GM12865 (cell line): ENCODE measurements around the gene FBXL17.

Experiments
- DNase-seq: peaks from one replicate; pipeline ENCODE4 v3.0.0; 2010; ENCODE audit warnings: low read depth
- H3K4me3 ChIP-seq: 2 replicates; pipeline ENCODE4 v1.5.1; 2011; ENCODE audit warnings: mild to moderate bottlenecking, low read depth, low read length, control low read depth
- TF ChIP-seq, protein P1 (sequence below): IDR thresholded peaks from 2 replicates; pipeline ENCODE4 v1.5.1; 2011; ENCODE audit warnings: low read length, control low read depth, low read depth, inconsistent platforms; ENCODE audit not compliant: insufficient read depth; ENCODE audit errors: missing control alignments

FBXL17 gene

DNA sequence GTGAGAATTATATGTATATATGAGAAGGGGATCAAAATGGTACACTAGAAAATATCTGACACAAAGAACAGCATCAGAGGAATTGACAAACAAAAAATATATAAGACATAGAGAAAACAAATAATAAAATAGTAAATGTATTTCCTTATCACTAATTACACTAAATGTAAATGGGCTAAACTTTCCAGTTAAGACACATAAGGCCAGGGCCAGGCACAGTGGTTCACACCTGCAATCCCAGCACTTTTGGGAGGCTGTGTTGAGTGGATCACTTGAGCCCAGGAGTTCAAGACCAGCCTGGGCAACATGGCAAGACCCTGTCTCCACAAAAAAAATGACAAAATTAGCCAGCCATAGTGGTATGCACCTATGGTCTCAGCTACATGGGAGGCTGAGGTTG lies 8.5 kb downstream of the FBXL17 start:
- DNase-seq: no peak
- no peak overlapping the region for H3K4me3 ChIP-seq
- TF ChIP-seq, protein P1, sequence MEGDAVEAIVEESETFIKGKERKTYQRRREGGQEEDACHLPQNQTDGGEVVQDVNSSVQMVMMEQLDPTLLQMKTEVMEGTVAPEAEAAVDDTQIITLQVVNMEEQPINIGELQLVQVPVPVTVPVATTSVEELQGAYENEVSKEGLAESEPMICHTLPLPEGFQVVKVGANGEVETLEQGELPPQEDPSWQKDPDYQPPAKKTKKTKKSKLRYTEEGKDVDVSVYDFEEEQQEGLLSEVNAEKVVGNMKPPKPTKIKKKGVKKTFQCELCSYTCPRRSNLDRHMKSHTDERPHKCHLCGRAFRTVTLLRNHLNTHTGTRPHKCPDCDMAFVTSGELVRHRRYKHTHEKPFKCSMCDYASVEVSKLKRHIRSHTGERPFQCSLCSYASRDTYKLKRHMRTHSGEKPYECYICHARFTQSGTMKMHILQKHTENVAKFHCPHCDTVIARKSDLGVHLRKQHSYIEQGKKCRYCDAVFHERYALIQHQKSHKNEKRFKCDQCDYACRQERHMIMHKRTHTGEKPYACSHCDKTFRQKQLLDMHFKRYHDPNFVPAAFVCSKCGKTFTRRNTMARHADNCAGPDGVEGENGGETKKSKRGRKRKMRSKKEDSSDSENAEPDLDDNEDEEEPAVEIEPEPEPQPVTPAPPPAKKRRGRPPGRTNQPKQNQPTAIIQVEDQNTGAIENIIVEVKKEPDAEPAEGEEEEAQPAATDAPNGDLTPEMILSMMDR: no peak

- DNase-seq: no peak
- no peak overlapping the region for H3K4me3 ChIP-seq
- TF ChIP-seq, protein P1: no peak
Measured at GRCh38 chr5:108372369-108372768, 9.5 kb downstream of the FBXL17 start.

GRCh38 chr5:108371263-108371662 lies 10.6 kb downstream of the FBXL17 start:
- H3K4me3 ChIP-seq: no peak overlapping the region
- TF ChIP-seq, protein P1: no peak
- DNase-seq: no peak

GRCh38 chr5:108369167-108369566 lies 12.7 kb downstream of the FBXL17 start:
- H3K4me3 ChIP-seq: no peak overlapping the region
- TF ChIP-seq, protein P1: no peak

DNA sequence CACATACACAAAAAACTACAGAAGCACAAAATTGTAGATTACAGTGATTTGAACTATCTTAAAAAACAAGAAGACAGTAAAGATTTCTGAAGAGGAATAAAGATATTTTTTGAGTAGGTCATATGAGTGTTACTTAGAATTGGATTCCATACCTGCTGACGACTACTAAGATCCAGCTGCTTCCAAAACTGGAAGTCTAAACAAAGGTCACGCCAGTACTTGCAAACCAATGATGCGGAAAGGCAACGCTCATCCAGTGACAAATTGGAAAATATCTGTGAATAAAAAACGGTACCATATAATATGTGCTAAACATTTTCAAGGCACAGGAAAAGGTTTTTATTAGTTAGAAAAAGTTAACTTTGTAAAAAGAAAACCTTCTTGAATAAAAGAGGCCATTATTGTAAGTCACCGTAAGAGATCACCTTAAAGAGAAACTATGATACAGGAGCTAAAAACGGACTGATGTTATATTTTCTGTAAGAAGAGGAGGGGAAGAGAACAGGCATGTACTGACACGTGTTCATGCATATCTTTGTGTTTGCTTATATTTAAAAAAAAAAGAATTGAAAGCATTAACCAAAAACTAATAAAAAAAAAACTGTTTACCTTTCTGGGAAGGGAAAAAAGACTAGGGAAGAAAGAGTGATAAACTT lies 14.1 kb downstream of the FBXL17 start:
- no peak overlapping the region for H3K4me3 ChIP-seq

More at GRCh38 chr5:108369167-108369566, 12.7 kb downstream of the FBXL17 start:
- DNase-seq: no peak

GRCh38 chr5:108366500-108366899 lies 15.4 kb downstream of the FBXL17 start:
- no peak for DNase-seq
- no peak overlapping the region for H3K4me3 ChIP-seq
- TF ChIP-seq, protein P1: no peak

More for the DNA sequence above, 14.1 kb downstream of the FBXL17 start:
- TF ChIP-seq, protein P1: no peak
- DNase-seq: no peak

DNA sequence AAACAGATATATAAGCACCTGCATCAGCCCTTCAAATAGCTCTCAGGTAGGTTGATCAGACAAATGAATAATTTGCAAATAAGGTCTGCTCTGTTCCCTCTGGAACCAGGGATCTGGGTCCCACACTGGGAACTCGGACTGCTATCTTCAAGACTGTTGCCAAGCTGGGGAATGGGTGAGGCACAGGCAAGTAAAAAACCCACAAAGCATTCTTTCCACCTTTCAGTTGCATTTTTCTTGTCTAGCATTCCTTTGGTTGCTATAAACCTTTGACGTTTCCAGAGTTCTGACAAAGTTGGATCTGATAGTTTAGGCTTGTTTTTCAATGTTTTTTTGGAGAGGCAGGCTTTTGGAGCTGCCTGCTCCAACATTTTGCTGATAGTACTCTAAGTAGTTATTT lies 20.1 kb downstream of the FBXL17 start:
- no peak overlapping the region for H3K4me3 ChIP-seq
- TF ChIP-seq, protein P1: no peak
- DNase-seq: no peak
